NT2/D1 (cell line): ENCODE data around the gene PILRA.
"Not testable (repeated sequence)": the region's sequence is repeated elsewhere in the genome, so short reads cannot be mapped to it uniquely, and the experiment has no call there.

Source experiments
- DNase-seq: peaks from one replicate; pipeline ENCODE4 v3.0.0-alpha.2; 2011; ENCODE audit warnings: low read depth, low spot score
- H3K27me3 ChIP-seq: 2 replicates; pipeline ENCODE4 v1.6.0; 2011; ENCODE audit warnings: mild to moderate bottlenecking; ENCODE audit not compliant: insufficient read length, insufficient read depth
- H3K36me3 ChIP-seq: 2 replicates; pipeline ENCODE4 v1.6.1; 2011; ENCODE audit warnings: mild to moderate bottlenecking, low read length, mixed read lengths; ENCODE audit not compliant: insufficient read depth, insufficient read length
- H3K4me1 ChIP-seq: 2 replicates; pipeline ENCODE4 v1.5.1; 2011; ENCODE audit not compliant: insufficient read depth, insufficient read length
- H3K4me3 ChIP-seq: 2 replicates; pipeline ENCODE4 v1.5.1; 2011; ENCODE audit warnings: low read depth; ENCODE audit not compliant: insufficient read length
- H3K9ac ChIP-seq: 2 replicates; pipeline ENCODE4 v1.6.0; 2011; ENCODE audit warnings: low read depth; ENCODE audit not compliant: insufficient read length
- H3K9me3 ChIP-seq: 2 replicates; pipeline ENCODE4 v1.5.1; 2011; ENCODE audit warnings: mild to moderate bottlenecking, low read length; ENCODE audit not compliant: insufficient read depth
- SUZ12 ChIP-seq: IDR thresholded peaks from 2 replicates; pipeline ENCODE4 v1.6.1; 2011; ENCODE audit not compliant: insufficient read length, insufficient read depth; ENCODE audit errors: extremely low read depth
- YY1 ChIP-seq: IDR thresholded peaks from 2 replicates; pipeline ENCODE4 v1.6.1; 2011; ENCODE audit not compliant: insufficient read length, insufficient read depth
- ZNF274 ChIP-seq: IDR thresholded peaks from 2 replicates; pipeline ENCODE4 v1.6.1; 2011; ENCODE audit warnings: mild to moderate bottlenecking, low read depth, low read length

PILRA gene

DNA sequence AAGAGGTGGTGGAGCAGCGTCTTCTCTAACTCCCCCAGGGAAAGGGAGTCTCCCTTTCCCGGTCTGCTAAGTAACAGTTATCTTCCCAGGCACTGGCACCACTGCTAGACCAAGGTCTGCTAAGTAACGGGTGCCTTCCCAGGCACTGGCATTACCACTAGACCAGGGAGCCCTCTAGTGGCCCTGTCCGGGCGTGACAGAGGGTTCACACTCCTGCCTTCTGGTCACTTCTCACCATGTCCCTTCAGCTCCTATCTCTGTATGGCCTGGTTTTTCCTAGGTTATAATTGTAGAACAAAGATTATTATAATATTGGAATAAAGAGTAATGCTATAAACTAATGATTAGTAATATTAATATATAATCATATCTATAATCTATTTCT lies 28.0 kb upstream of the PILRA start:
- not testable (repeated sequence) for DNase-seq, H3K9me3 ChIP-seq

DNA sequence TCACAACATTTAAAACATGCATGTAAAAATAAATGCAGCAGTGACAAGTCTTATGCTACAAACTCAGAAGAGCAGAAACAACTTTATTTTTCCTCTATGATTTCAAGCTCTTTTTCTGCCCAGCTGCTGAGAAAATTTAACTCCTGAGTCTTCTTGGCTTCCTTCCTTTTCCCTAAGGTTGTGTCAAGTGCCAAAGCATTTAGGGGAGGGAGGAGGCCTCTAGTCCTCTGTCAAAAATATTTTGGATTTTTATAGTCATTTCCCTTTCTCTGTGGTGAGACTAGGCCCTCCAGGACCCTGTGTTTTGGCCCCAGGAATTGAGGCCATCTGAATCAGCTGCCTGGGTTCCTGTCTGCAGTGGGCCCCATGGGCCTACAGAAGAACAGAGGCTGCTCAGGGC lies 26.4 kb upstream of the PILRA start:
- DNase-seq: no peak
- Histone ChIP-seq H3K27me3 (no peaks in the 10 kb centered on the region), H3K9ac (no peak overlapping the region), H3K4me1 (peaks cover 6% of the 10 kb centered on the region), H3K36me3 (peaks cover 61% of the 10 kb centered on the region), H3K4me3 (no peak overlapping the region), H3K9me3 (no peaks in the 10 kb centered on the region)
- TF ChIP-seq SUZ12 (no peak), ZNF274 (no peak), YY1 (no peak)

More for the DNA sequence above, 28.0 kb upstream of the PILRA start:
- not testable (repeated sequence) for H3K27me3 ChIP-seq, H3K9ac ChIP-seq, H3K4me3 ChIP-seq, H3K4me1 ChIP-seq
- H3K36me3 ChIP-seq: peaks cover 54% of the 10 kb centered on the region

DNA sequence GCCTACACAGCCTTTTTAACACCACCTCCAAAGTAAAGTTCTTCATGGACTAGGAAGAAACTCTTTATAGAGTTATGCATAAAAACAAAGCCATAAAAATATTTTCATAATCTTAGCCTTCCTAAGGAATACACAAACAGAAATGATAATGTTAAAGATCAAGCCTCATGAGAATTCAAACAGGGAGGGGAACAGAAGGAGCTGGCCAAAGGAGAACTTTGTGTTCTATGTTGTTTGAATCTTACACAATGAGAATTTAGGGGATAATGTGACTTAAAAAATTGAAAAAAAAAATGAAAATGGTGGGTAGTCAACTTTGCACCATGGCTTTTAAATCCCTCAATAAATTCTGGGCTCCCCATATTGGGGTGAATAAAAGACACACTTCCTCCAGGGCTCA lies 24.5 kb upstream of the PILRA start:
- Histone ChIP-seq H3K9ac (no peak overlapping the region), H3K36me3 (peaks cover 70% of the 10 kb centered on the region)

DNA sequence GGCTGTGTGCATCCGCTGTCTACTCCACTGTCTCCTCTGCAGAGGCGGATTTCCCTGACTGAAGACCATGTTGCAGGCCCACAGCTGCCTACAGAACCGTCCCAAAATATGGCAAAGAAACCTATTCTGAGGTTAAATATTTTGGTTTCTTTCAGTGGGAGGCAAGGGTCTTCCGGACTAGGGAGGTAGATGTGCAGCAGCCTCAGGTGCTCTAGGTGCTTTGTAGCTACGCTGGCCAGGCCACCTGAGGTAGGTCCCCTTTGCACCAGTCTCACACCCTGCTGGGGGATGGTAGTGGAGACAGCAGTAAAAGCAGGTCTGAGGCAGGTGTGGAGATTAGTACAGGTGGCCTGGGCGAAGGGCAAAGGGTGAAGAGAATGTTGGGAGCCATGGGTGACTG lies 23.5 kb upstream of the PILRA start:
- H3K27me3 ChIP-seq: no peaks in the 10 kb centered on the region
- peaks cover 4% of the 10 kb centered on the region for H3K4me1 ChIP-seq
- no peak overlapping the region for H3K9ac ChIP-seq
- TF ChIP-seq YY1 (no peak), SUZ12 (no peak), ZNF274 (no peak)
- no peak overlapping the region for H3K4me3 ChIP-seq
- no peaks in the 10 kb centered on the region for H3K9me3 ChIP-seq
- DNase-seq: no peak
- H3K36me3 ChIP-seq: peaks cover 79% of the 10 kb centered on the region

More for the DNA sequence above, 24.5 kb upstream of the PILRA start:
- peaks cover 4% of the 10 kb centered on the region for H3K4me1 ChIP-seq
- DNase-seq: no peak
- no peaks in the 10 kb centered on the region for H3K9me3 ChIP-seq
- TF ChIP-seq ZNF274: no peak
- no peak for TF ChIP-seq YY1
- TF ChIP-seq SUZ12: no peak
- H3K27me3 ChIP-seq: no peaks in the 10 kb centered on the region
- H3K4me3 ChIP-seq: no peak overlapping the region

DNA sequence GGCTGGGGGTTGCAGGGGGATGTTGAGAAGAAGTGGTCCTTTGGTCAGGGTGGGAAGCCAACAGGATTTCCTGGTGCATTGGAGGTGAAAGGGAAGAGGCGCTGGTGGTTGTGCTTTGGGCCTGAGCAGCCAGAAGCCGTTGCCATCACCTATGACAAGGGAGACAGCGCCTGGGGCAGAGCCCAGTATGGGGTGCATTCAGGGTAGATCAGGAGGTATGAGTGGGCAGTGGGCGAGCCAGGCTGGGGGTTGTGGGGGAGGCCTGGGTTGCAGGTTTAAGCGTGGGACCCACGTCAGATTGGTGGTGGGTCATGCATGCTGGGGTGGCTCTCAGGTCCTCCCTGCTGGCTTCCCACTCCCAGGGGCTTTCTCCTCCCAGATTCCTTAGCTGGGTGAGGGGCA lies 21.6 kb upstream of the PILRA start:
- H3K9me3 ChIP-seq: no peaks in the 10 kb centered on the region
- no peak overlapping the region for H3K4me3 ChIP-seq
- TF ChIP-seq SUZ12: no peak
- no peak for TF ChIP-seq ZNF274
- no peak for TF ChIP-seq YY1
- DNase-seq: no peak
- H3K27me3 ChIP-seq: no peaks in the 10 kb centered on the region
- H3K36me3 ChIP-seq: peaks cover 87% of the 10 kb centered on the region
- H3K4me1 ChIP-seq: peaks cover 4% of the 10 kb centered on the region
- H3K9ac ChIP-seq: no peak overlapping the region

DNA sequence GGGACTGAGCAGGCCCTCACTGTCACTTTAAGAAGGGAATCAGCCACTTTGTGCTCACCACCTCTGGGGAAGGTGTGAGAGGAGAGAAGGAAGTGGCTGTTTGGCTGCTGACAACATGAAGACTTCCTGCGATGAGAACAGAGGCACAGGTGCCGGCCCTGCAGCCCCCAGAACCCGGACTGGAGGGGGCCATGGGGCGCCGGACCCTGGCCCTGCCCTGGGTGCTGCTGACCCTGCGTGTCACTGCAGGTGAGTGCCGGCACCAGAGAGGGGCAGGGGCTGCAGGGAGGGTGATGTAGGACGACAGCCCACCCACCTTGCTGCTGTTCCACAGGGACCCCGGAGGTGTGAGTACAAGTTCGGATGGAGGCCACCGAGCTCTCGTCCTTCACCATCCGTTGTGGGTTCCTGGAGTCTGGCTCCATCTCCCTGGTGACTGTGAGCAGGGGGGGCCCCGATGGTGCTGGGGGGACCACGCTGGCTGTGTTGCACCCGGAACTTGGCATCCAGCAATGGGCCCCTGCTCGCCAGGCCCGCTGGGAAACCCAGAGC lies 21.0 kb upstream of the PILRA start:
- H3K36me3 ChIP-seq: peaks cover 87% of the 10 kb centered on the region
- not testable (repeated sequence) for H3K9me3 ChIP-seq, H3K9ac ChIP-seq, DNase-seq, H3K27me3 ChIP-seq, H3K4me3 ChIP-seq, H3K4me1 ChIP-seq

DNA sequence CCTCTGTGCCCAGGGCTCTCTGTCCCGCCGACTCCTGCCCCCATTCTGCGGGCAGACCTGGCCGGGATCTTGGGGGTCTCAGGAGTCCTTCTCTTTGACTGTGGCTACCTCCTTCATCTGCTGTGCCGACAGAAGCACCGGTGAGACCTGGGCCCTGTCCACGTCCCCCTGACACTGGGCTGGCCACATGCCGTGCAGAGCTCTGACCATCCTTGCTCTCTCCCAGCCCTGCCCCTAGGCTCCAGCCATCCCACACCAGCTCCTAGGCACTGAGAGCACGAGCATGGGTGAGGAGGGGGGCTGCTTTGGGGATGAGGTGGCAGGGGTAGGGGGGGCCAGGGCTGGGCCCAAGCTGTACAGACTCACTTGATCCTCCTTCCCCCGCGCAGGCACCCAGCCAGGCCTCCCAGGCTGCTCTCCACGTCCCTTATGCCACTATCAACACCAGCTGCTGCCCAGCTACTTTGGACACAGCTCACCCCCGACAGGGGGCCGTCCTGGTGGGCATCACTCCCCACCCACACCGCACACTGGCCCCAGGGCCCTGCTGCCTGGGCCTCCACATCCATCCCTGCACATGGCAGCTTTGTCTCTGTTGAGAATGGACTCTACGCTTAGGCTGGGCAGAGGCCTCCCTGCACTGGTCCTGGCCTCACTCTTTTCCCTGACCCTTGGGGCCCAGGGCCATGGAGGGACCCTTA lies 20.2 kb upstream of the PILRA start:
- no peak for DNase-seq
- H3K36me3 ChIP-seq: peaks cover 87% of the 10 kb centered on the region
- H3K4me3 ChIP-seq: no peak overlapping the region
- H3K27me3 ChIP-seq: no peaks in the 10 kb centered on the region
- no peak overlapping the region for H3K9ac ChIP-seq
- TF ChIP-seq SUZ12 (no peak), ZNF274 (no peak), YY1 (no peak)
- no peaks in the 10 kb centered on the region for H3K9me3 ChIP-seq
- H3K4me1 ChIP-seq: peaks cover 4% of the 10 kb centered on the region
